HG03064 (cell line): Measurements from ENCODE around the gene OR1J1.

Experiments
- ATAC-seq: cut with Tn5 transposase; IDR thresholded peaks from one replicate; pipeline ENCODE4 v1.9.1; 2021; ENCODE audit warnings: low read depth; ENCODE audit not compliant: unreplicated experiment

Gene OR1J1

GRCh38 chr9:122446819-122447484, 30.8 kb downstream of the OR1J1 start:
- no peak for ATAC-seq

DNA sequence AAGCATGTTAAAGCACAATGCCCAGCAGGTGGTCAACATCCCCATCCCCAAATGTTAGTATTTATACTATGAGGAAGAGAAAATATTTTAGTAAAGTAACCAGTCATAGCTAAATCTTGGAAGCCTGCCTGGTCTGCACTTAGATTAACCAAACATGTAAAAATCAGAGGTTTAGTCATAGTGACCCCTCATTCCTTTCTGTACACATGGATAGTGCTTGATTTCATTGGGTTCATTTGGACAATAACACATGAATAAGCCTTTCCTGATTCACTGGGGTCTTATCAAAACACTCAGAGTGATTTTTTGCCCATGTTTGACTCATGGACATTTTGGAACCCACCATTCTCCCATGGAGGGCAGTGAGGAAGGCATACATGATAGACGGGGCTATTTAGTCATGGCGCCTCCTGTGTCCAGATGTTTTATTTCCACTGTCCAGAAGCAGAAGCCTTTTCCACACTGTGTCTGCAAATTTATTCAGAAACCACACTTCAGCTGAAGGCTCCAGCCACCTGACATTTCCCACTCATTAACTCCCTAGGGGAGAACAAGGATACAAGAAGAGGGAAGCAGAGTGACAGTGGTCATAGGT, 32.5 kb downstream of the OR1J1 start:
- no peak for ATAC-seq

GRCh38 chr9:122444041-122444733, 33.5 kb downstream of the OR1J1 start:
- ATAC-seq: no peak

GRCh38 chr9:122442568-122442967, 35.2 kb downstream of the OR1J1 start:
- no peak for ATAC-seq
